KMS-11 (cell line): ENCODE measurements around the gene S100PBP.

Source experiments
- H2AFZ ChIP-seq: fragments of 200-600 bp; sonication (generic); 2 replicates; pipeline ENCODE4 v1.6.1; 2016; ENCODE audit warnings: antibody characterized with exemption, mixed run types, low read depth
- H3K27ac ChIP-seq: fragments of 200-600 bp; sonication (generic); 2 replicates; pipeline ENCODE4 v1.6.1; 2016; ENCODE audit warnings: mild to moderate bottlenecking, mixed run types
- H3K27me3 ChIP-seq: fragments of 200-600 bp; sonication (generic); 2 replicates; pipeline ENCODE4 v1.6.1; 2017; ENCODE audit warnings: mild to moderate bottlenecking, low read depth, mixed run types, moderate library complexity; ENCODE audit not compliant: insufficient read depth
- H3K36me3 ChIP-seq: fragments of 200-600 bp; sonication (generic); 2 replicates; pipeline ENCODE4 v1.6.1; 2017; ENCODE audit warnings: mild to moderate bottlenecking, mixed run types; ENCODE audit not compliant: insufficient read depth
- H3K4me1 ChIP-seq: fragments of 200-600 bp; sonication (generic); 2 replicates; pipeline ENCODE4 v1.6.1; 2016; ENCODE audit warnings: mild to moderate bottlenecking, low read depth, mixed run types; ENCODE audit not compliant: poor library complexity, severe bottlenecking
- H3K4me2 ChIP-seq: fragments of 200-600 bp; sonication (generic); 2 replicates; pipeline ENCODE4 v1.7.0; 2016; ENCODE audit warnings: mild to moderate bottlenecking, mixed run types
- H3K4me3 ChIP-seq: fragments of 200-600 bp; sonication (generic); IDR thresholded peaks from 2 replicates; pipeline ENCODE4 v1.6.1; 2017; ENCODE audit warnings: low read depth, low read length, mixed read lengths; ENCODE audit not compliant: insufficient read depth
- H3K79me2 ChIP-seq: fragments of 200-600 bp; sonication (generic); 2 replicates; pipeline ENCODE4 v1.6.1; 2016; ENCODE audit warnings: low read depth, mixed run types; ENCODE audit not compliant: insufficient read depth
- H3K9ac ChIP-seq: fragments of 200-600 bp; sonication (generic); 2 replicates; pipeline ENCODE4 v1.6.1; 2016; ENCODE audit warnings: mild to moderate bottlenecking, mixed run types
- H4K20me1 ChIP-seq: fragments of 200-600 bp; sonication (generic); 2 replicates; pipeline ENCODE4 v1.6.1; 2016; ENCODE audit warnings: mild to moderate bottlenecking, mixed run types; ENCODE audit not compliant: insufficient read depth
- CTCF ChIP-seq: fragments of 200-600 bp; sonication (generic); conservative IDR thresholded peaks from 2 replicates; pipeline ENCODE4 v1.6.1; 2017; ENCODE audit warnings: low read depth, mild to moderate bottlenecking, antibody characterized with exemption, low read length, moderate library complexity, mixed read lengths

S100PBP gene

GRCh38 chr1:32881291-32881690, 63.8 kb downstream of the S100PBP start:
- no peaks in the 10 kb centered on the region for H3K36me3 ChIP-seq
- H3K4me2 ChIP-seq: no peak overlapping the region
- H3K4me1 ChIP-seq: no peaks in the 10 kb centered on the region
- peaks cover 10% of the 10 kb centered on the region; the same call in 1 of the 2 replicates for H3K27me3 ChIP-seq
- H3K4me3 ChIP-seq: no peak overlapping the region
- H3K79me2 ChIP-seq: no peaks in the 10 kb centered on the region
- H3K9ac ChIP-seq: no peak overlapping the region
- no peaks in the 10 kb centered on the region for H4K20me1 ChIP-seq
- H2AFZ ChIP-seq: no peak overlapping the region
- H3K27ac ChIP-seq: no peak overlapping the region
- TF ChIP-seq CTCF: no peak

GRCh38 chr1:32881871-32882850, 64.7 kb downstream of the S100PBP start:
- no peak overlapping the region for H2AFZ ChIP-seq
- H3K27me3 ChIP-seq: peaks cover 10% of the 10 kb centered on the region; the same call in 1 of the 2 replicates
- H3K9ac ChIP-seq: no peak overlapping the region
- no peak overlapping the region for H3K27ac ChIP-seq
- H4K20me1 ChIP-seq: no peaks in the 10 kb centered on the region
- no peaks in the 10 kb centered on the region for H3K79me2 ChIP-seq
- no peaks in the 10 kb centered on the region for H3K4me1 ChIP-seq
- no peak for TF ChIP-seq CTCF
- H3K36me3 ChIP-seq: no peaks in the 10 kb centered on the region
- no peak overlapping the region for H3K4me3 ChIP-seq
- no peak overlapping the region for H3K4me2 ChIP-seq

GRCh38 chr1:32883338-32884031, 66.0 kb downstream of the S100PBP start:
- Histone ChIP-seq H3K4me2 (no peak overlapping the region), H3K27ac (no peak overlapping the region), H3K36me3 (no peaks in the 10 kb centered on the region), H2AFZ (no peak overlapping the region), H3K79me2 (no peaks in the 10 kb centered on the region), H3K4me3 (no peak overlapping the region), H4K20me1 (no peaks in the 10 kb centered on the region), H3K4me1 (no peaks in the 10 kb centered on the region), H3K27me3 (peaks cover 13% of the 10 kb centered on the region; the same call in 1 of the 2 replicates), H3K9ac (no peak overlapping the region)
- no peak for TF ChIP-seq CTCF

- H3K27me3 ChIP-seq: peaks cover 15% of the 10 kb centered on the region; the same call in 1 of the 2 replicates
- H3K9ac ChIP-seq: no peak overlapping the region
- H3K4me1 ChIP-seq: no peaks in the 10 kb centered on the region
- H3K4me2 ChIP-seq: no peak overlapping the region
- no peak for TF ChIP-seq CTCF
- H3K27ac ChIP-seq: no peak overlapping the region
- H3K4me3 ChIP-seq: no peak overlapping the region
- H2AFZ ChIP-seq: no peak overlapping the region
- no peaks in the 10 kb centered on the region for H3K79me2 ChIP-seq
- no peaks in the 10 kb centered on the region for H4K20me1 ChIP-seq
- H3K36me3 ChIP-seq: no peaks in the 10 kb centered on the region
Observed at GRCh38 chr1:32884032-32884372, 66.5 kb downstream of the S100PBP start.
